NT2/D1 (cell line): Measurements from ENCODE around the gene CCDC175.

ENCODE experiments used
- YY1 ChIP-seq: IDR thresholded peaks from 2 replicates; pipeline ENCODE4 v1.6.1; 2011; ENCODE audit not compliant: insufficient read length, insufficient read depth
- ZNF274 ChIP-seq: IDR thresholded peaks from 2 replicates; pipeline ENCODE4 v1.6.1; 2011; ENCODE audit warnings: mild to moderate bottlenecking, low read depth, low read length

GRCh38 chr14:59464486-59465315 lies 111.9 kb downstream of the CCDC175 start:
- TF ChIP-seq YY1 (no peak), ZNF274 (no peak)
